Gastroesophageal sphincter (tissue), 4 donors: ENCODE measurements around the gene ACKR2. TPM values are rescaled to one million over a fixed set of nuclear protein-coding genes. Genes with fewer than 3 reads are reported as not detected.
A peak's percentile ranks its signal among the peaks of the same experiment; 100 is the strongest.

Experiments
- ATAC-seq: fragments of 150-250 bp; one replicate; pipeline ENCODE4 v1.9.1; 2016; ENCODE audit warnings: mild to moderate bottlenecking, moderate library complexity
- H3K27ac ChIP-seq, 4 donors: fragments of 200-600 bp; sonication (generic) in 3 of 4; 1 replicate in 3 of 4; 2 replicates in 1 of 4; pipeline ENCODE4 v1.5.1; 2016 to 2019
- H3K27me3 ChIP-seq: fragments of 200-600 bp; sonication (generic); one replicate; pipeline ENCODE4 v1.5.1; 2019
- H3K36me3 ChIP-seq, 2 donors: fragments of 200-600 bp; sonication (generic); one replicate each; pipeline ENCODE4 v1.5.1; 2019; ENCODE audit warnings: control low read depth in 1 of 2
- H3K4me1 ChIP-seq, 3 donors: fragments of 200-600 bp; sonication (generic); 1 replicate in 2 of 3; 2 replicates in 1 of 3; pipeline ENCODE4 v1.5.1; 2016 to 2019; ENCODE audit warnings: control low read depth in 2 of 3
- H3K4me3 ChIP-seq, 2 donors: fragments of 200-600 bp; sonication (generic); one replicate each; pipeline ENCODE4 v1.5.1; 2019; ENCODE audit warnings: mild to moderate bottlenecking in 1 of 2, moderate library complexity in 1 of 2
- H3K9me3 ChIP-seq, 3 donors: fragments of 200-600 bp; sonication (generic); one replicate each; pipeline ENCODE4 v1.5.1; 2017 to 2019; ENCODE audit warnings: control low read depth in 2 of 3
- CTCF ChIP-seq, 4 experiments: fragments of 200-600 bp in 2 of 4; fragments of 450-650 bp in 2 of 4; sonication (generic) in 1 of 4; IDR thresholded peaks; one replicate each; pipeline ENCODE4 v1.5.1; 2017 to 2019; ENCODE audit warnings: antibody characterized with exemption in 4 of 4, mild to moderate bottlenecking in 2 of 4, moderate library complexity in 2 of 4
- EP300 ChIP-seq: sonication (generic); formaldehyde crosslinking; IDR thresholded peaks from one replicate; pipeline ENCODE4 v1.6.1; 2017; ENCODE audit warnings: antibody characterized with exemption, mild to moderate bottlenecking
- POLR2A ChIP-seq, 2 donors: fragments of 450-650 bp; IDR thresholded peaks; one replicate each; pipeline ENCODE4 v1.6.1; 2017; ENCODE audit warnings: antibody characterized with exemption in 2 of 2, mild to moderate bottlenecking in 2 of 2, moderate library complexity in 1 of 2
- POLR2AphosphoS5 ChIP-seq: sonication (generic); formaldehyde crosslinking; IDR thresholded peaks from one replicate; pipeline ENCODE4 v1.6.1; 2017; ENCODE audit warnings: antibody characterized with exemption
- WGBS, 2 donors: methylation state at CpG; one replicate each; pipeline ENCODE4 v1.1.5; 2018; ENCODE audit warnings: low coverage in 1 of 2; 5-methylcytosine and 5-hydroxymethylcytosine counted together
- total RNA-seq, 4 donors: library from RNA; depleted of rRNA; stranded (reverse); fragments of >200 nt; gene quantifications; one replicate each; pipeline ENCODE4 v1.1.0, GENCODE V29; 2016

The ACKR2 gene
- total RNA-seq, 4 donors from 2014 or later, result 5.9 to 9.3 (median 7.4) TPM

DNA sequence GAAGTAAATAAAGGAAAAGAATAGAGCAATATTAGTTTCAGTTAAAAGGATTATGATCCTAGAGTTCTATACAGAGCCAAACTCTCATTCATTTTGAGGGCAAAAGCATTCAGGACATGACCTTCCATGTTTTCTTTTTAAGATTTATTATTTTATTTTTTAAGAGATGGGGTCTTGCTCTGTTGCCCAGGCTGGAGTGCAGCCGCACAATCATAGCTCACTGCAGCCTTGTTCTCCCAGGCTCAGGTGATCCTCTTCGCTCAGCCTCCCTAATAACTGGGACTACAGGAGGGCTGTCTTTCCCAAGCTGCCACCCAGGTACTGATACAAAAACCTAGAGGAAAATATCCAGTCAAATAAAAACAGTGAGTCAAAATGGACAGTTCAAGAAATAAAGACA, 22.6 kb upstream of the ACKR2 start:
- no peak for ATAC-seq
- Histone ChIP-seq H3K27ac (no peak overlapping the region), H3K4me1 (peaks cover 0 to 72% (median 3%) of the 10 kb centered on the region in 3 donors), H3K9me3 (no peaks in the 10 kb centered on the region), H3K4me3 (no peak overlapping the region), H3K27me3 (no peaks in the 10 kb centered on the region), H3K36me3 (peaks cover 0 to 60% of the 10 kb centered on the region in 2 donors)
- 76 to 100% methylated on average over 2 of the region's 2 CpGs for WGBS, 2 donors
- TF ChIP-seq CTCF (IDR thresholded peaks at IDR 0.05) (no peak), POLR2AphosphoS5 (no peak), EP300 (no peak), POLR2A (IDR thresholded peaks at IDR 0.05) (no peak)

DNA sequence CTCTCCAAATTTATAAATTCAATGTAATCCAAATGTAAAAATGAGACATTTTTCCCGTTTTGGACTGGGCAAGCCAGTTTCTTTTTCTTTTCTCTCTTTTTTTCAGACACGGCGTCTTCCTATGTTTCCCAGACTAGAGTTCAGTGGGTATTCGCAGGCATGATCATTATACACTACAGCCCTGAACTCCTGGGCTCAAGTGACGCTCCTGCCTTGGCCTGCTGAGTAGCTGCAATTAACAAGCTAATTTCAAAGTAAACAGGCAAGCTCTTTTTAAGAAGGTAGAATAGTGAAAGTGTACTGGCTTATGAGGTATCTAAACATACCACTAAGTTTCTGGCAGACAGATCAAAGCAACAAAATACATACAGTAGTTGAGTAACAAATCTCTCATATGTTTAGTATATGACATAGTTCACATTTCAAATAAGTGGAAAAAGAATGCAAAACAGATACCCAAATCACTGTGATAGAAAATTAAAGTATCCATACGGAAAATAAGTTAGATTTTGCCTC, 18.5 kb upstream of the ACKR2 start:
- 61 to 69% methylated on average over 4 of the region's 6 CpGs for WGBS, 2 donors
- TF ChIP-seq EP300, result no peak
- Histone ChIP-seq H3K4me1 (peaks cover 0 to 52% (median 0%) of the 10 kb centered on the region in 3 donors), H3K9me3 (no peaks in the 10 kb centered on the region), H3K36me3 (peaks cover 0 to 59% of the 10 kb centered on the region in 2 donors), H3K27me3 (no peaks in the 10 kb centered on the region), H3K27ac (peak overlapping the region in 1 of 4 donors; percentile 5), H3K4me3 (no peak overlapping the region)
- ATAC-seq, result no peak

DNA sequence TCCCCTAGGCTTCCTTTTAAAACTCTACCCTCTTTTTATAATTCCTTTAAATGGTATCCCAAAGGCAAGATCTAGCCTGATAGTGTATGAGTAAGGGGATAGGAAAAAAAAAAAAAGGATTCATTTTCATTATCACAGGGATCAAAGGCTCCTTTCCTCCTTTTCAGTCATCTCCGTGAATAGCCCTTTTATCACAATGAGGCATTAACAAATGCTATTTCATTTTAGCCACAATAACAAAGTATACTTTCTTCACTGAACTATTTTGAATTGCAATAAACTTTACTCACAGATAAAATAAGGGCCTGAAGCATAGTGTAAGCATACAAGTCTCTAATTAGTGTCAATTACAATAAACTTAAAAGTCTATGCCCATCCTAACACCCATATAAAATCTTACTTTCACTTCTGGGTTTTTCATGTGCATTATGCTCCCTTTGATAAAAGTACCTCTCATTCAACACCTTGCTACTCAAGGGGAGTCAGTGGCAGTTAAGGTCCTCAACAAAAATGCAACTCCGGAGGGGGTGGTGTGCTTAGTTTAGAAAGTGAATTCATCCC, 13.5 kb upstream of the ACKR2 start:
- peak overlapping the region in 1 of 4 donors; percentile 8 for H3K27ac ChIP-seq
- no peaks in the 10 kb centered on the region for H3K27me3 ChIP-seq
- H3K4me1 ChIP-seq, result peaks cover 5 to 48% (median 8%) of the 10 kb centered on the region in 3 donors
- no peak overlapping the region for H3K4me3 ChIP-seq
- 43 to 92% methylated on average over 1 to 2 of the region's 2 CpGs for WGBS, 2 donors
- no peaks in the 10 kb centered on the region for H3K9me3 ChIP-seq
- H3K36me3 ChIP-seq, result peaks cover 0 to 30% of the 10 kb centered on the region in 2 donors
- no peak for ATAC-seq
- TF ChIP-seq CTCF (IDR thresholded peaks at IDR 0.05), result no peak
- TF ChIP-seq POLR2AphosphoS5, result no peak
- no peak for TF ChIP-seq EP300
- no peak for TF ChIP-seq POLR2A (IDR thresholded peaks at IDR 0.05)

- peaks cover 8 to 48% (median 9%) of the 10 kb centered on the region in 3 donors for H3K4me1 ChIP-seq
- no peaks in the 10 kb centered on the region for H3K9me3 ChIP-seq
- TF ChIP-seq POLR2A (IDR thresholded peaks at IDR 0.05), result no peak
- no peak for TF ChIP-seq EP300
- no peak for TF ChIP-seq POLR2AphosphoS5
- no peak for TF ChIP-seq CTCF (IDR thresholded peaks at IDR 0.05)
- WGBS, 2 donors, result 94 to 97% methylated on average over 2 to 3 of the region's 5 CpGs
- peaks cover 0 to 28% of the 10 kb centered on the region in 2 donors for H3K36me3 ChIP-seq
- H3K27me3 ChIP-seq, result no peaks in the 10 kb centered on the region
- H3K4me3 ChIP-seq, result no peak overlapping the region
- no peak overlapping the region for H3K27ac ChIP-seq
- ATAC-seq, result no peak
These were observed 12.8 kb upstream of the ACKR2 start for GRCh38 chr3:42796332-42796885.

GRCh38 chr3:42799376-42799775, 9.9 kb upstream of the ACKR2 start:
- WGBS, 2 donors, result 65 to 71% methylated on average over 5 to 6 of the region's 7 CpGs
- ATAC-seq, result no peak
- H3K9me3 ChIP-seq, result no peaks in the 10 kb centered on the region
- H3K36me3 ChIP-seq, result no peaks in the 10 kb centered on the region
- TF ChIP-seq POLR2AphosphoS5 (no peak), EP300 (no peak), POLR2A (IDR thresholded peaks at IDR 0.05) (no peak), CTCF (IDR thresholded peaks at IDR 0.05) (no peak)
- H3K4me3 ChIP-seq, result no peak overlapping the region
- peaks cover 16 to 57% (median 17%) of the 10 kb centered on the region in 3 donors for H3K4me1 ChIP-seq
- no peaks in the 10 kb centered on the region for H3K27me3 ChIP-seq
- H3K27ac ChIP-seq, result peak overlapping the region in 2 of 4 donors; percentile 66 to 97
